PC-9 (cell line): ENCODE results near the gene PTBP1. TPM values are rescaled to one million over a fixed set of nuclear protein-coding genes. Genes with fewer than 3 reads are reported as not detected.
"Not testable (repeated sequence)": the region's sequence is repeated elsewhere in the genome, so short reads cannot be mapped to it uniquely, and the experiment has no call there.

Experiments used
- BruUV-seq: library from RNA; stranded (reverse); fragments of 400-500 nt; replicated peaks from 2 replicates; lab custom pipeline; 2021; lab: Mats Ljungman, UMichigan
- CTCF ChIA-PET: fragments of 300-600 bp; sonication (Branson Sonifier 250); formaldehyde crosslinking; loops from one replicate; lab custom pipeline; 2022; ENCODE audit warnings: antibody characterized with exemption; lab: Charles Lee
- POLR2A ChIA-PET: fragments of 300-600 bp; sonication (Branson Sonifier 250); formaldehyde crosslinking; loops from one replicate; lab custom pipeline; 2022; ENCODE audit warnings: antibody characterized with exemption; ENCODE audit not compliant: unreplicated experiment; lab: Charles Lee
- DNase-seq, 2 experiments: peaks; one replicate each; pipeline versions ENCODE4 v3.0.0 to v3.0.0-alpha.2; 2015 to 2022; ENCODE audit warnings: mixed read lengths in 1 of 2
- H2AFZ ChIP-seq: fragments of 200-600 bp; sonication (generic); 2 replicates; pipeline ENCODE4 v1.8.1; 2017; ENCODE audit warnings: antibody characterized with exemption
- H3F3A ChIP-seq: fragments of 200-600 bp; sonication (generic); 2 replicates; pipeline ENCODE4 v1.8.1; 2017; ENCODE audit warnings: antibody characterized with exemption, mild to moderate bottlenecking, low read depth; ENCODE audit not compliant: insufficient read depth
- H3K27ac ChIP-seq: fragments of 200-600 bp; sonication (generic); 2 replicates; pipeline ENCODE4 v1.6.1; 2016; ENCODE audit warnings: mixed run types
- H3K27me3 ChIP-seq: fragments of 200-600 bp; sonication (generic); 2 replicates; pipeline ENCODE4 v1.6.1; 2016; ENCODE audit warnings: low read depth, mixed run types; ENCODE audit not compliant: insufficient read depth
- H3K36me3 ChIP-seq: fragments of 200-600 bp; sonication (generic); 2 replicates; pipeline ENCODE4 v1.6.1; 2016; ENCODE audit warnings: low read depth, mixed run types
- H3K4me1 ChIP-seq: fragments of 200-600 bp; sonication (generic); replicated peaks from 2 replicates; pipeline ENCODE4 v1.6.1; 2016; ENCODE audit warnings: mixed run types; ENCODE audit not compliant: insufficient read depth
- H3K4me2 ChIP-seq: fragments of 200-600 bp; sonication (generic); 2 replicates; pipeline ENCODE4 v1.6.1; 2017; ENCODE audit warnings: mixed run types
- H3K4me3 ChIP-seq: fragments of 200-600 bp; sonication (generic); 2 replicates; pipeline ENCODE4 v1.6.1; 2016; ENCODE audit warnings: mixed run types
- H3K79me2 ChIP-seq: fragments of 200-600 bp; sonication (generic); 2 replicates; pipeline ENCODE4 v1.6.1; 2017; ENCODE audit warnings: low read depth, mixed run types
- H3K9me2 ChIP-seq: fragments of 200-600 bp; sonication (generic); 2 replicates; pipeline ENCODE4 v1.8.1; 2017; ENCODE audit warnings: mild to moderate bottlenecking; ENCODE audit not compliant: insufficient read depth
- H3K9me3 ChIP-seq: fragments of 200-600 bp; sonication (generic); 2 replicates; pipeline ENCODE4 v1.8.1; 2016; ENCODE audit warnings: low read depth; ENCODE audit not compliant: insufficient read depth
- H4K20me1 ChIP-seq: fragments of 200-600 bp; sonication (generic); 2 replicates; pipeline ENCODE4 v1.8.1; 2017; ENCODE audit not compliant: insufficient read depth
- EZH2 ChIP-seq: fragments of 200-600 bp; sonication (generic); IDR thresholded peaks from 2 replicates; pipeline ENCODE4 v1.8.0; 2017; ENCODE audit warnings: antibody characterized with exemption, low read depth
- intact Hi-C: fragments of 100-400 bp; cut with micrococcal nuclease; formaldehyde crosslinking; loops from one replicate; pipeline ENCODE4 v1.10.0; 2022; ENCODE audit not compliant: unreplicated experiment
- total RNA-seq: library from RNA; stranded (reverse); gene quantifications from 2 replicates; pipeline ENCODE4 v1.2.3, GENCODE V29; 2021
- TF ChIP-seq, protein P1 (sequence below): fragments of 200-600 bp; sonication (generic); conservative IDR thresholded peaks from 2 replicates; pipeline ENCODE4 v1.6.1; 2017; ENCODE audit warnings: mixed run types, antibody characterized with exemption, mild to moderate bottlenecking, moderate library complexity

PTBP1 gene
- total RNA-seq, 1 experiment from 2014 or later, result 542 TPM

DNA sequence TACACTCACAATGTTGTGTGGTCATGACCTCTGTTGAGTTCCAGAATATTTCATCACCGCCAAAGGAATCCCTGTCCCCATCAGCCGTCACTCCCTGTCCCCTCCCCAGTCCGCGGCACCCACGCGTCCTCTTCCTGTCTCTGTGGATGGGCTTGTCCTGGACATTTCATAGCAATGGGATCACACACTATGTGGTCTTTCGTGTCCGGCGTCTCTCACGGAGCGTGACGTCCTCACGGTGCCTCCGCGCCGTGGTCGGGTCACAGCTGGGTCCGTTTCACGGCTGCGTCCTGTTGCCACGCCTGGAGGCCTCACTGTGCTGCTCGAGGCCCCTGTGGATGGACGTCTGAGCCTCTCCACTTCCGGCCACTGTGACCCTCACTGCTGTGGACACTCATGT, 37.0 kb downstream of the PTBP1 start:
- no peak overlapping the region for H3K4me3 ChIP-seq

DNA sequence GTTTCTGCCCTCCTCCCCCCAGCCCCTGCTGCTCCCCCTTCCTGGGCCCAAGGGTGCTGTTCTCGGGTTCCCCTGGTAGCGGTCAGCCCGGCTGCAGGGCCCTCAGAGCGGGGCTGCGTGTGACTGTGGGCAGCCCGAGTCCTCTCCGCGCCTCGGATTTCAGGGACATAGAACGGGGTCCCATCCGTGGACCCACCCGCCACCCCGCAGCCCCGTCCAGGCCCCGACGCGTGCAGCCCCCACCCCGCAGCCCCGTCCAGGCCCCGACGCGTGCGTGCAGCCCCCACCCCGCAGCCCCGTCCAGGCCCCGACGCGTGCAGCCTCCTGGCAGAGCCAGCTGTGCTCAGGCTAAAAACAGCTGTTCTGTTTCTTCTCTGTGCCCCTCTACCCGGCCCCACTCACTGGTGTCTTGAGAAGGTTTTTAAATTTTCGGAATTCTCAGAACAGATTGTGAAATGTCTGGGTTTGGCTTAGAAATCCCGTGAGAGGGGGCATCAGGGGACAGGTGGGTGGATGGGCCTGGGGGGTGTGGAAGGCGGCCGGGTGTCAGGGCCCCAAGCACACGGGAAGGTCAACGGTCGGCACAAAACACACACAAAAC, 38.1 kb downstream of the PTBP1 start:
- Histone ChIP-seq H3K4me2 (no peak overlapping the region), H3F3A (no peaks in the 10 kb centered on the region), H4K20me1 (no peaks in the 10 kb centered on the region), H3K9me3 (no peaks in the 10 kb centered on the region), H3K4me3 (no peak overlapping the region), H3K27ac (no peak overlapping the region), H2AFZ (no peak overlapping the region), H3K27me3 (peaks cover 21% of the 10 kb centered on the region), H3K79me2 (no peaks in the 10 kb centered on the region), H3K4me1 (no peaks in the 10 kb centered on the region), H3K9me2 (no peaks in the 10 kb centered on the region), H3K36me3 (no peaks in the 10 kb centered on the region)
- ChIA-PET POLR2A (no interaction called here), CTCF (interaction anchor here (0.6 to 0.7 kb wide), 2 partner anchors 39 to 177 kb away, joined by 5 to 7 read pairs; no protein-coding TSS in a partner anchor)
- DNase-seq, result no peak
- no peak for TF ChIP-seq EZH2
- TF ChIP-seq, protein P1, sequence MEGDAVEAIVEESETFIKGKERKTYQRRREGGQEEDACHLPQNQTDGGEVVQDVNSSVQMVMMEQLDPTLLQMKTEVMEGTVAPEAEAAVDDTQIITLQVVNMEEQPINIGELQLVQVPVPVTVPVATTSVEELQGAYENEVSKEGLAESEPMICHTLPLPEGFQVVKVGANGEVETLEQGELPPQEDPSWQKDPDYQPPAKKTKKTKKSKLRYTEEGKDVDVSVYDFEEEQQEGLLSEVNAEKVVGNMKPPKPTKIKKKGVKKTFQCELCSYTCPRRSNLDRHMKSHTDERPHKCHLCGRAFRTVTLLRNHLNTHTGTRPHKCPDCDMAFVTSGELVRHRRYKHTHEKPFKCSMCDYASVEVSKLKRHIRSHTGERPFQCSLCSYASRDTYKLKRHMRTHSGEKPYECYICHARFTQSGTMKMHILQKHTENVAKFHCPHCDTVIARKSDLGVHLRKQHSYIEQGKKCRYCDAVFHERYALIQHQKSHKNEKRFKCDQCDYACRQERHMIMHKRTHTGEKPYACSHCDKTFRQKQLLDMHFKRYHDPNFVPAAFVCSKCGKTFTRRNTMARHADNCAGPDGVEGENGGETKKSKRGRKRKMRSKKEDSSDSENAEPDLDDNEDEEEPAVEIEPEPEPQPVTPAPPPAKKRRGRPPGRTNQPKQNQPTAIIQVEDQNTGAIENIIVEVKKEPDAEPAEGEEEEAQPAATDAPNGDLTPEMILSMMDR, result no peak
- BruUV-seq, result no TSS peak
- intact Hi-C loops, result no loop called here

More for the DNA sequence above, 37.0 kb downstream of the PTBP1 start:
- Histone ChIP-seq H3K27me3 (peaks cover 24% of the 10 kb centered on the region), H4K20me1 (no peaks in the 10 kb centered on the region), H3K27ac (no peak overlapping the region), H3K4me1 (no peaks in the 10 kb centered on the region), H3K9me3 (no peaks in the 10 kb centered on the region), H3K36me3 (no peaks in the 10 kb centered on the region), H3K79me2 (no peaks in the 10 kb centered on the region), H3F3A (no peaks in the 10 kb centered on the region), H3K4me2 (no peak overlapping the region), H3K9me2 (no peaks in the 10 kb centered on the region), H2AFZ (no peak overlapping the region)
- BruUV-seq, result no TSS peak
- ChIA-PET POLR2A (no interaction called here), CTCF (interaction anchor here (0.5 kb wide), 1 partner anchor 10 kb away, joined by 14 read pairs; no protein-coding TSS in a partner anchor)
- no peak for TF ChIP-seq EZH2
- TF ChIP-seq, protein P1, result no peak
- intact Hi-C loops, result no loop called here
- no peak for DNase-seq

DNA sequence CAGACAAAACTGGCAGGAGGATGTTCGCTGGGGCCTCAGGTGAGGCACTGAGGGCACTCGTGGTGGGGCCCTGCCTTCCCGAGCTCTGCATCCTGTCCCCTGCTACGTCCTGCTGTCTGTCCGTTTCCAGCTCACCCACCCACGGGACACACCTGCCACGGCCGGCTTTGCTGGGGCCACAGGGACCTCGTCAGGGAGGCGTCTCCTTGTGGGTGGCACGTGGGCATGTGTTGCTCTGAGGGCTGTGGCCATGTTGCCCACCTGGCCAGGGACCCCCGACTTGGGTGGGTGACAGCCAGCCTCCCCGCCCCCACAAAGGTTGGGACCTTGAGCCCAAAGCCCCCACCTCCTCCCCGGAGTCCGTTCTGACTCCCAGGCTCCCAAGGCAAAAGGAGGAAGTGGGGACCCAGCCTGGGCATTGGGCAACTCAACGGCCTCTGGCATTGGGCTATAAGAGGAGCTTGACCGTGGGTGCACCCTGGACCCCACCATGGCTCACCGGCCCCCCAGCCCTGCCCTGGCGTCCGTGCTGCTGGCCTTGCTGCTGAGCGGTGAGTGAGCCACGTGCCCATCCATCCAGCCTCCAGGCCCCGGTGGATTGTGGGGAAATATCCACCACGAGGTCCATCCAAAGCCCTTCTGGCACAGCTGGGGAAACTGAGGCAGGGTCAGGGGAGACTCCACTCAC, 43.4 kb downstream of the PTBP1 start, which contains the start of gene PRTN3:
Gene PRTN3 (plus strand): TSS at position 481 of the 688 bp plus-strand sequence. CDS start 10 bp downstream, at position 491.
- intact Hi-C loops, result no loop called here
- Histone ChIP-seq H3K27ac (no peak within 1 kb of the TSS), H3K9me2 (no peaks in the 10 kb centered on the region), H3K4me3 (no peak within 1 kb of the TSS), H3K4me1 (no peaks in the 10 kb centered on the region; the same call in 1 of the 2 replicates), H2AFZ (no peak within 1 kb of the TSS), H3K27me3 (peaks cover 34% of the 10 kb centered on the region), H3K79me2 (no peaks in the 10 kb centered on the region), H3K9me3 (no peaks in the 10 kb centered on the region), H3K36me3 (no peaks in the 10 kb centered on the region), H3K4me2 (no peak within 1 kb of the TSS), H4K20me1 (no peaks in the 10 kb centered on the region), H3F3A (0 out of 2 replicates have a peak, but pooled peaks cover 6% of the 10 kb centered on the region)
- TF ChIP-seq, protein P1, result no peak
- no peak for TF ChIP-seq EZH2
- no TSS peak for BruUV-seq
- CTCF ChIA-PET, result no interaction called here
- DNase-seq, result no peak
- POLR2A ChIA-PET, result no interaction called here

DNA sequence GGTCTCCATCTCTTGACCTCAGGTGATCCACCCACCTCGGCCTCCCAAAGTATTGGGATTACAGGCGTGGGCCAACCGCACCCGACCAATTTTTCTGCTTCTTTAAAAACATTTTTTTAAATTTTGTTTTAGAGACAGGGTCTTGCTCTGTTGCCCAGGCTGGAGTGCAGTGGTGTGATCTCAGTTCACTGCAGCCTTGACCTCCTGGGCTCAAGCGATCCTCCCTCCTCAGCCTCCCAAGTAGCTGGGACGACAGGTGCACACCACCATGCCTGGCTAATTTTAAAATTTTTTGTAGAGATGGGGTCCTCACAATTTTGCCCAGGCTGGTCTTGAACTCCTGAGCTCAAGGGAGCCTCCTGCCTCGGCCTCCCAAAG, 45.5 kb downstream of the PTBP1 start:
- BruUV-seq, H3K79me2 ChIP-seq: not testable (repeated sequence)

More for the DNA sequence above, 45.5 kb downstream of the PTBP1 start:
- POLR2A ChIA-PET, H3K9me3 ChIP-seq, DNase-seq, H3F3A ChIP-seq, H3K27ac ChIP-seq, H3K4me1 ChIP-seq, intact Hi-C loops, H4K20me1 ChIP-seq, H3K9me2 ChIP-seq, H3K36me3 ChIP-seq, H2AFZ ChIP-seq, H3K4me3 ChIP-seq: not testable (repeated sequence)
- peak overlapping the region; percentile 82 for H3K4me2 ChIP-seq
- peaks cover 46% of the 10 kb centered on the region for H3K27me3 ChIP-seq
- CTCF ChIA-PET, result interaction anchor here (0.6 kb wide), 1 partner anchor 308 kb away, joined by 4 read pairs; no protein-coding TSS in a partner anchor
